IMR-90 (cell line): ENCODE data around the gene DCUN1D2. TPM values are rescaled to one million over a fixed set of nuclear protein-coding genes. Genes with fewer than 3 reads are reported as not detected.
A peak's percentile ranks its signal among the peaks of the same experiment; 100 is the strongest.

Experiments used
- ATAC-seq: fragments of 200-7000 bp; cut with Tn5 transposase; 2 replicates; pipeline ENCODE4 v1.9.1; 2020; ENCODE audit warnings: low read depth, mild to moderate bottlenecking, moderate library complexity
- BruUV-seq: library from RNA; stranded (reverse); fragments of 400-500 nt; replicated peaks from 2 replicates; lab custom pipeline; 2021; lab: Mats Ljungman, UMichigan
- CTCF ChIA-PET: fragments of 300-600 bp; formaldehyde crosslinking; extraction: SDS; loops from one replicate; lab custom pipeline; 2021; ENCODE audit warnings: antibody characterized with exemption; lab: Yijun Ruan, JAX
- POLR2A ChIA-PET: fragments of 300-600 bp; sonication (Branson Sonifier 250); formaldehyde crosslinking; loops from one replicate; lab custom pipeline; 2022; ENCODE audit warnings: antibody characterized with exemption; ENCODE audit not compliant: unreplicated experiment; lab: Charles Lee
- DNase-seq: peaks from one replicate; pipeline ENCODE4 v3.0.0; 2013
- H2AFZ ChIP-seq: replicated peaks from 2 replicates; pipeline ENCODE3; 2013; ENCODE audit warnings: low read length, mild to moderate bottlenecking; ENCODE audit not compliant: poor library complexity
- H2AK5ac ChIP-seq: 2 replicates; pipeline ENCODE4 v1.6.1; 2013; ENCODE audit warnings: low read depth, low read length, inconsistent platforms
- H2AK9ac ChIP-seq: replicated peaks from 2 replicates; pipeline ENCODE3; 2013; ENCODE audit warnings: mild to moderate bottlenecking, low read depth, low read length, moderate library complexity; ENCODE audit not compliant: poor library complexity
- H2BK120ac ChIP-seq: 2 replicates; pipeline ENCODE4 v1.6.1; 2013; ENCODE audit warnings: low read depth, low read length, inconsistent platforms
- H2BK15ac ChIP-seq: 3 replicates; pipeline ENCODE4 v1.6.1; 2013; ENCODE audit warnings: low read depth, low read length, inconsistent platforms
- H2BK20ac ChIP-seq: 2 replicates; pipeline ENCODE4 v1.6.1; 2013; ENCODE audit warnings: low read depth, mild to moderate bottlenecking, inconsistent platforms, low read length, moderate library complexity
- H2BK5ac ChIP-seq: 2 replicates; pipeline ENCODE4 v1.6.1; 2013; ENCODE audit warnings: mild to moderate bottlenecking, low read depth, low read length, inconsistent platforms; ENCODE audit not compliant: poor library complexity, severe bottlenecking
- H3K14ac ChIP-seq: replicated peaks from 2 replicates; pipeline ENCODE4 v1.6.1; 2013; ENCODE audit warnings: low read depth, low read length, inconsistent platforms
- H3K18ac ChIP-seq: 2 replicates; pipeline ENCODE4 v1.6.1; 2013; ENCODE audit warnings: low read depth, low read length, control low read depth
- H3K23ac ChIP-seq: 2 replicates; pipeline ENCODE4 v1.6.1; 2013; ENCODE audit warnings: low read depth, low read length, inconsistent platforms
- H3K27ac ChIP-seq: 2 replicates; pipeline ENCODE4 v1.5.1; 2013; ENCODE audit warnings: mild to moderate bottlenecking, control low read depth, low read length; ENCODE audit not compliant: insufficient read depth
- H3K27me3 ChIP-seq: 2 replicates; pipeline ENCODE4 v1.6.1; 2013; ENCODE audit warnings: low read length; ENCODE audit not compliant: control insufficient read depth, insufficient read depth
- H3K36me3 ChIP-seq: 2 replicates; pipeline ENCODE4 v1.6.1; 2013; ENCODE audit warnings: low read length, mixed read lengths; ENCODE audit not compliant: control insufficient read depth, insufficient read depth
- H3K4ac ChIP-seq: 2 replicates; pipeline ENCODE4 v1.6.1; 2013; ENCODE audit warnings: low read depth, low read length, inconsistent platforms
- H3K4me1 ChIP-seq: 2 replicates; pipeline ENCODE4 v1.6.1; 2013; ENCODE audit warnings: low read length, mixed read lengths; ENCODE audit not compliant: control insufficient read depth, insufficient read depth
- H3K4me2 ChIP-seq: 2 replicates; pipeline ENCODE4 v1.6.1; 2013; ENCODE audit warnings: low read depth, mild to moderate bottlenecking, control low read depth, low read length, moderate library complexity
- H3K4me3 ChIP-seq: 2 replicates; pipeline ENCODE4 v1.5.1; 2013; ENCODE audit warnings: low read depth, mild to moderate bottlenecking, control low read depth, low read length, moderate library complexity; ENCODE audit not compliant: insufficient read depth
- H3K56ac ChIP-seq: 2 replicates; pipeline ENCODE4 v1.6.1; 2013; ENCODE audit warnings: low read length, inconsistent platforms; ENCODE audit not compliant: insufficient read depth; ENCODE audit errors: extremely low read depth
- H3K79me1 ChIP-seq, 2 experiments: 2 replicates each; pipeline ENCODE4 v1.6.1; 2013; ENCODE audit warnings: low read length in 2 of 2, inconsistent platforms in 1 of 2, low read depth in 1 of 2
- H3K9ac ChIP-seq: 2 replicates; pipeline ENCODE4 v1.6.1; 2013; ENCODE audit warnings: low read depth, low read length, control low read depth
- H3K9me1 ChIP-seq: 2 replicates; pipeline ENCODE4 v1.6.1; 2013; ENCODE audit warnings: low read length, inconsistent platforms; ENCODE audit not compliant: insufficient read depth
- H3K9me3 ChIP-seq: 2 replicates; pipeline ENCODE4 v1.6.1; 2013; ENCODE audit warnings: low read length; ENCODE audit not compliant: control insufficient read depth, insufficient read depth
- H4K20me1 ChIP-seq: 2 replicates; pipeline ENCODE4 v1.6.1; 2013; ENCODE audit warnings: low read length, inconsistent platforms; ENCODE audit not compliant: insufficient read depth
- H4K5ac ChIP-seq: 2 replicates; pipeline ENCODE4 v1.6.1; 2013; ENCODE audit warnings: mild to moderate bottlenecking, low read depth, low read length, control low read depth
- H4K8ac ChIP-seq, 2 experiments: 2 replicates each; pipeline ENCODE4 v1.6.1; 2013; ENCODE audit warnings: low read depth in 2 of 2, low read length in 2 of 2, control low read depth in 1 of 2, inconsistent platforms in 1 of 2
- H4K91ac ChIP-seq: 2 replicates; pipeline ENCODE4 v1.6.1; 2013; ENCODE audit warnings: low read depth, low read length, inconsistent platforms; ENCODE audit not compliant: insufficient read depth
- FOS ChIP-seq: fragments of 150-350 bp; IDR thresholded peaks from 2 replicates; pipeline ENCODE4 v1.6.1; 2016; ENCODE audit warnings: low read depth, low read length
- MAFK ChIP-seq: IDR thresholded peaks from 2 replicates; pipeline ENCODE4 v1.6.1; 2012; ENCODE audit warnings: low read depth, low read length, improper control_type of control experiment
- MXI1 ChIP-seq: IDR thresholded peaks from 2 replicates; pipeline ENCODE4 v1.6.1; 2012; ENCODE audit warnings: low read depth, mild to moderate bottlenecking, low read length, moderate library complexity, borderline replicate concordance
- WGBS, 2 experiments: methylation state at CpG; one replicate each; pipeline versions ENCODE4 v1.1.5 to v1.1.7; 2013; ENCODE audit warnings: missing lambda C conversion rate in 2 of 2; ENCODE audit not compliant: insufficient read length in 1 of 2; ENCODE audit errors: extremely low coverage in 2 of 2; 5-methylcytosine and 5-hydroxymethylcytosine counted together
- dilution Hi-C: fragments of 300-500 bp; cut with HindIII; formaldehyde crosslinking; loops from one replicate; pipeline ENCODE4 v1.14.3; 2018; ENCODE audit warnings: low sequenced_read_pairs; ENCODE audit not compliant: unreplicated experiment
- in situ Hi-C: fragments of 300-500 bp; cut with MboI; formaldehyde crosslinking; loops from 3 replicates; pipeline ENCODE4 v1.14.3; 2019; ENCODE audit warnings: low sequenced_read_pairs, inconsistent platforms, mixed read lengths
- intact Hi-C: fragments of 100-400 bp; cut with micrococcal nuclease; formaldehyde crosslinking; loops from 2 replicates; pipeline ENCODE4 v1.10.0; 2022
- polyA plus RNA-seq, 3 experiments: library from polyadenylated mRNA; depleted of rRNA; stranded (reverse); fragments of >200 nt; gene quantifications; 2 replicates each; pipeline ENCODE4 v1.2.3, GENCODE V29; 2012; ENCODE audit warnings: low replicate concordance in 1 of 3
- total RNA-seq: library from RNA; depleted of rRNA; stranded (reverse); fragments of >200 nt; gene quantifications from 2 replicates; pipeline ENCODE4 v1.2.3, GENCODE V29; 2012
- TF ChIP-seq, protein P1 (sequence below): fragments of 150-350 bp; IDR thresholded peaks from 2 replicates; pipeline ENCODE4 v1.6.1; 2016; ENCODE audit warnings: low read depth, mild to moderate bottlenecking, low read length, moderate library complexity, borderline replicate concordance
- TF ChIP-seq, protein P2 (sequence below): fragments of 150-350 bp; IDR thresholded peaks from 2 replicates; pipeline ENCODE4 v1.6.1; 2017; ENCODE audit warnings: mild to moderate bottlenecking, antibody characterized with exemption, low read length, low read depth
- TF ChIP-seq, protein P3 (sequence below): conservative IDR thresholded peaks from 2 replicates; pipeline ENCODE4 v1.5.1; 2012; ENCODE audit warnings: mild to moderate bottlenecking, low read depth, low read length, improper control_type of control experiment

The DCUN1D2 gene
- total and polyA plus RNA-seq, 2 of the 4 experiments (the other 2 are of a cell fraction): 8.1 to 11.5 TPM

DNA sequence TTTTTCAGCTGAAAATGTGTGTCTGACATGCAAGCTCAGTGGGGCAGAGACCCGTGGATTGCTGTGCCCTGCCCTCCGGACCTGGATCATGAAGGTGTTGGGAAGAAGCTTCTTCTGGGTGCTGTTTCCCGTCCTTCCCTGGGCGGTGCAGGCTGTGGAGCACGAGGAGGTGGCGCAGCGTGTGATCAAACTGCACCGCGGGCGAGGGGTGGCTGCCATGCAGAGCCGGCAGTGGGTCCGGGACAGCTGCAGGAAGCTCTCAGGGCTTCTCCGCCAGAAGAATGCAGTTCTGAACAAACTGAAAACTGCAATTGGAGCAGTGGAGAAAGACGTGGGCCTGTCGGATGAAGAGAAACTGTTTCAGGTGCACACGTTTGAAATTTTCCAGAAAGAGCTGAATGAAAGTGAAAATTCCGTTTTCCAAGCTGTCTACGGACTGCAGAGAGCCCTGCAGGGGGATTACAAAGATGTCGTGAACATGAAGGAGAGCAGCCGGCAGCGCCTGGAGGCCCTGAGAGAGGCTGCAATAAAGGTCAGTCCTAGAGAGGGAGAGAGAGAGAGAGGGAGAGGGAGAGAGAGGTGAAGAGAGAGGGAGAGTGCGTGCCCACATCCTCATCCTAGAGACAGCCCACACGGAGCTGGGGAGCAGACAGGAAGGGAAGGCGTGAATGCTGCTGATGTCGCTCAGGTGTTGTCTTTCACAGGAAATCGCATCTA lies 5.1 kb upstream of the DCUN1D2 start:
- Histone ChIP-seq H3K9me3 (no peaks in the 10 kb centered on the region), H3K4me3 (no peak overlapping the region), H2BK15ac (no peak overlapping the region), H3K14ac (no peak overlapping the region), H2AFZ (no peak overlapping the region), H3K79me1 (peaks cover 44 to 75% of the 10 kb centered on the region in 2 experiments), H3K18ac (no peak overlapping the region), H3K27me3 (no peaks in the 10 kb centered on the region), H3K23ac (peak overlapping the region; percentile 46; the same call in 1 of the 2 replicates), H3K36me3 (peaks cover 44% of the 10 kb centered on the region), H3K4ac (no peak overlapping the region; the same call in 1 of the 2 replicates), H2BK20ac (no peak overlapping the region), H4K91ac (no peak overlapping the region), H4K8ac (no peak overlapping the region), H3K4me1 (peaks cover 21% of the 10 kb centered on the region), H4K5ac (no peak overlapping the region), H3K9me1 (peaks cover 33% of the 10 kb centered on the region), H3K27ac (0 out of 2 replicates have a peak overlapping the region, but pooled peaks have one; percentile 15), H3K4me2 (peak overlapping the region; percentile 16; the same call in 1 of the 2 replicates), H4K20me1 (peaks cover 59% of the 10 kb centered on the region), H2AK5ac (no peak overlapping the region), H2BK5ac (no peak overlapping the region), H2BK120ac (no peak overlapping the region), H2AK9ac (peak overlapping the region; percentile 67), H3K56ac (no peak overlapping the region), H3K9ac (no peak overlapping the region)
- in situ Hi-C loops: no loop called here
- WGBS, 2 experiments: 55% methylated on average over 18 of the region's 26 CpGs; no CpG with 5 or more reads in 1 of the 2 experiments
- ATAC-seq (peak; percentile 2; the same call in 1 of the 2 replicates), DNase-seq (peak; percentile 41)
- BruUV-seq: no TSS peak
- intact Hi-C loops: no loop called here
- no peak for TF ChIP-seq MXI1
- TF ChIP-seq, protein P1, sequence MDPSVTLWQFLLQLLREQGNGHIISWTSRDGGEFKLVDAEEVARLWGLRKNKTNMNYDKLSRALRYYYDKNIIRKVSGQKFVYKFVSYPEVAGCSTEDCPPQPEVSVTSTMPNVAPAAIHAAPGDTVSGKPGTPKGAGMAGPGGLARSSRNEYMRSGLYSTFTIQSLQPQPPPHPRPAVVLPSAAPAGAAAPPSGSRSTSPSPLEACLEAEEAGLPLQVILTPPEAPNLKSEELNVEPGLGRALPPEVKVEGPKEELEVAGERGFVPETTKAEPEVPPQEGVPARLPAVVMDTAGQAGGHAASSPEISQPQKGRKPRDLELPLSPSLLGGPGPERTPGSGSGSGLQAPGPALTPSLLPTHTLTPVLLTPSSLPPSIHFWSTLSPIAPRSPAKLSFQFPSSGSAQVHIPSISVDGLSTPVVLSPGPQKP: no peak
- TF ChIP-seq, protein P2, sequence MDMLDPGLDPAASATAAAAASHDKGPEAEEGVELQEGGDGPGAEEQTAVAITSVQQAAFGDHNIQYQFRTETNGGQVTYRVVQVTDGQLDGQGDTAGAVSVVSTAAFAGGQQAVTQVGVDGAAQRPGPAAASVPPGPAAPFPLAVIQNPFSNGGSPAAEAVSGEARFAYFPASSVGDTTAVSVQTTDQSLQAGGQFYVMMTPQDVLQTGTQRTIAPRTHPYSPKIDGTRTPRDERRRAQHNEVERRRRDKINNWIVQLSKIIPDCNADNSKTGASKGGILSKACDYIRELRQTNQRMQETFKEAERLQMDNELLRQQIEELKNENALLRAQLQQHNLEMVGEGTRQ: no peak
- TF ChIP-seq FOS: no peak
- TF ChIP-seq, protein P3, sequence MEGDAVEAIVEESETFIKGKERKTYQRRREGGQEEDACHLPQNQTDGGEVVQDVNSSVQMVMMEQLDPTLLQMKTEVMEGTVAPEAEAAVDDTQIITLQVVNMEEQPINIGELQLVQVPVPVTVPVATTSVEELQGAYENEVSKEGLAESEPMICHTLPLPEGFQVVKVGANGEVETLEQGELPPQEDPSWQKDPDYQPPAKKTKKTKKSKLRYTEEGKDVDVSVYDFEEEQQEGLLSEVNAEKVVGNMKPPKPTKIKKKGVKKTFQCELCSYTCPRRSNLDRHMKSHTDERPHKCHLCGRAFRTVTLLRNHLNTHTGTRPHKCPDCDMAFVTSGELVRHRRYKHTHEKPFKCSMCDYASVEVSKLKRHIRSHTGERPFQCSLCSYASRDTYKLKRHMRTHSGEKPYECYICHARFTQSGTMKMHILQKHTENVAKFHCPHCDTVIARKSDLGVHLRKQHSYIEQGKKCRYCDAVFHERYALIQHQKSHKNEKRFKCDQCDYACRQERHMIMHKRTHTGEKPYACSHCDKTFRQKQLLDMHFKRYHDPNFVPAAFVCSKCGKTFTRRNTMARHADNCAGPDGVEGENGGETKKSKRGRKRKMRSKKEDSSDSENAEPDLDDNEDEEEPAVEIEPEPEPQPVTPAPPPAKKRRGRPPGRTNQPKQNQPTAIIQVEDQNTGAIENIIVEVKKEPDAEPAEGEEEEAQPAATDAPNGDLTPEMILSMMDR: no peak
- no peak for TF ChIP-seq MAFK
- CTCF ChIA-PET: interaction anchor here (0.6 kb wide), 1 partner anchor 257 kb away, joined by 5 read pairs; no protein-coding TSS in a partner anchor
- dilution Hi-C loops: no loop called here
- POLR2A ChIA-PET: no interaction called here
